ENCODE results near the gene TSPAN4. TPM values are rescaled to one million over a fixed set of nuclear protein-coding genes. Genes with fewer than 3 reads are reported as not detected.

TSPAN4 gene
- total and polyA plus RNA-seq, 2 of the 13 experiments (the other 11 are each of a cell fraction or from before 2014, with no cell fraction given): 31.7 to 68.3 TPM

- TF ChIP-seq PBX2 (CRISPR knock-in tag; IDR thresholded peaks at IDR 0.05) (no peak), NFIC (IDR thresholded peaks at IDR 0.05; ENCODE audit: low read length) (no peak), ZNF235 (CRISPR knock-in tag; IDR thresholded peaks at IDR 0.05; ENCODE audit: borderline replicate concordance) (peak; percentile 69; the same call in 1 of the 2 replicates), ZNF691 (CRISPR knock-in tag; IDR thresholded peaks at IDR 0.05; ENCODE audit: borderline replicate concordance, low read depth) (peak; percentile 73), ZC3H4 (CRISPR knock-in tag; IDR thresholded peaks at IDR 0.05; ENCODE audit: borderline replicate concordance) (no peak), CCAR2 (optimal IDR thresholded peaks at IDR 0.05; ENCODE audit: low read depth, low read length) (peak; percentile 48), DMTF1 (CRISPR knock-in tag; IDR thresholded peaks at IDR 0.05) (no peak), PITX1 (CRISPR knock-in tag; IDR thresholded peaks at IDR 0.05) (0 out of 2 replicates have a peak, but pooled peaks have one; percentile 54), SNAPC2 (CRISPR knock-in tag; IDR thresholded peaks at IDR 0.05) (no peak), ATF7-NPFF (CRISPR knock-in tag; IDR thresholded peaks at IDR 0.05; ENCODE audit: low read depth) (0 out of 2 replicates have a peak, but pooled peaks have one; percentile 86), TRAFD1 (CRISPR knock-in tag; IDR thresholded peaks at IDR 0.05; ENCODE audit: borderline replicate concordance) (peak; percentile 68; the same call in 1 of the 2 replicates), PCBP1 (IDR thresholded peaks at IDR 0.05; ENCODE audit: borderline replicate concordance, low read depth, low read length) (peak; percentile 53; the same call in 1 of the 2 replicates), ZNF230 (CRISPR knock-in tag; IDR thresholded peaks at IDR 0.05) (peak; percentile 82; the same call in 1 of the 2 replicates), CREB1 (IDR thresholded peaks at IDR 0.05) (no peak), CREB1 (CRISPR knock-in tag; IDR thresholded peaks at IDR 0.05) (no peak), SMARCE1 (IDR thresholded peaks at IDR 0.05; ENCODE audit: borderline replicate concordance) (no peak), BORCS8-MEF2B (CRISPR knock-in tag; IDR thresholded peaks at IDR 0.05) (peak; percentile 50; the same call in 1 of the 2 replicates), TAF15 (IDR thresholded peaks at IDR 0.05; ENCODE audit: low read depth, low read length, poor library complexity, severe bottlenecking) (no peak), TGIF2 (CRISPR knock-in tag; IDR thresholded peaks at IDR 0.05) (peak; percentile 11), SNAPC5 (CRISPR knock-in tag; IDR thresholded peaks at IDR 0.05; ENCODE audit: borderline replicate concordance) (no peak), EEA1 (CRISPR knock-in tag; IDR thresholded peaks at IDR 0.05; ENCODE audit: borderline replicate concordance) (0 out of 2 replicates have a peak, but pooled peaks have one; percentile 34), GATAD1 (CRISPR knock-in tag; IDR thresholded peaks at IDR 0.05) (peak; percentile 68; the same call in 1 of the 2 replicates), SOX6 (IDR thresholded peaks at IDR 0.05) (no peak), SOX6 (CRISPR knock-in tag; IDR thresholded peaks at IDR 0.05) (no peak; the same call in 1 of the 2 replicates), SMYD3 (CRISPR knock-in tag; IDR thresholded peaks at IDR 0.05) (no peak)
These were observed 15.3 kb upstream of the TSPAN4 start (continued) for GRCh38 chr11:827146-827896.
